Activated T-helper 1 cell treated with anti-CD3 and anti-CD28 coated beads, Interleukin-12 subunit alpha, Interleukin-12 subunit beta, Interleukin-2, Interleukin-4 antibody, amounts not matched to agents 30 ng/mL and 10 ng/mL and 1 ng/mL, durations not matched to agents 14 hours and 24 hours and 36 hours (primary cell): ENCODE results near the gene SPIN1. TPM values are rescaled to one million over a fixed set of nuclear protein-coding genes. Genes with fewer than 3 reads are reported as not detected.
"Not testable (repeated sequence)": the region's sequence is repeated elsewhere in the genome, so short reads cannot be mapped to it uniquely, and the experiment has no call there.

Source experiments
- DNase-seq: peaks from one replicate; pipeline ENCODE4 v3.0.0; 2021; ENCODE audit warnings: low spot score
- H3K27ac Mint-ChIP-seq: one replicate; pipeline ENCODE4 v1.8.0; 2021; ENCODE audit warnings: mild to moderate bottlenecking, mixed read lengths
- H3K27me3 Mint-ChIP-seq: one replicate; pipeline ENCODE4 v1.8.0; 2022; ENCODE audit warnings: mild to moderate bottlenecking, moderate library complexity, mixed read lengths; ENCODE audit not compliant: insufficient read depth
- H3K36me3 Mint-ChIP-seq: one replicate; pipeline ENCODE4 v1.8.0; 2021; ENCODE audit warnings: low read depth, mixed read lengths
- H3K4me1 Mint-ChIP-seq: one replicate; pipeline ENCODE4 v1.8.0; 2021; ENCODE audit warnings: low read depth, mixed read lengths
- H3K4me3 Mint-ChIP-seq: one replicate; pipeline ENCODE4 v1.8.0; 2021; ENCODE audit warnings: mild to moderate bottlenecking, moderate library complexity, mixed read lengths
- H3K9me3 Mint-ChIP-seq: one replicate; pipeline ENCODE4 v1.8.0; 2021; ENCODE audit warnings: mixed read lengths
- intact Hi-C: fragments of 100-400 bp; cut with micrococcal nuclease; formaldehyde crosslinking; loops from one replicate; pipeline ENCODE4 v1.15.1; 2024
- total RNA-seq: library from RNA; stranded (reverse); gene quantifications from 2 replicates; pipeline ENCODE4 v1.2.3, GENCODE V29; 2022

SPIN1 gene
- total RNA-seq = 39.1 and 41.8 TPM in 2 replicates

- peak; percentile 80 for DNase-seq
- Mint-ChIP-seq H3K36me3 (peaks cover 18% of the 10 kb centered on the region), H3K27me3 (peaks cover 4% of the 10 kb centered on the region), H3K4me1 (peaks cover 41% of the 10 kb centered on the region), H3K4me3 (peak within 1 kb of the TSS; percentile 96), H3K9me3 (no peaks in the 10 kb centered on the region), H3K27ac (peak within 1 kb of the TSS; percentile 97)
- intact Hi-C loops = loop anchor here (1.0 to 10.0 kb wide), 8 partner anchors 30 to 926 kb away; partner anchors contain the start of genes CDK20, CKS2 and SECISBP2
These were observed at the start of gene SPIN1 for GRCh38 chr9:88388203-88388885. SPIN1 (plus strand) TSS chr9:88388444; CDS start chr9:88426540, 38,096 bp downstream.

- peaks cover 6% of the 10 kb centered on the region for H3K4me1 Mint-ChIP-seq
- peaks cover 3% of the 10 kb centered on the region for H3K27me3 Mint-ChIP-seq
- intact Hi-C loops = no loop called here
- no peaks in the 10 kb centered on the region for H3K36me3 Mint-ChIP-seq
- no peak overlapping the region for H3K27ac Mint-ChIP-seq
- H3K9me3 Mint-ChIP-seq = no peaks in the 10 kb centered on the region
- DNase-seq = no peak
- H3K4me3 Mint-ChIP-seq = no peak overlapping the region
These were observed 48.9 kb upstream of the SPIN1 start for GRCh38 chr9:88339317-88339716.

- peaks cover 3% of the 10 kb centered on the region for H3K27me3 Mint-ChIP-seq
- H3K27ac Mint-ChIP-seq = no peak overlapping the region
- H3K9me3 Mint-ChIP-seq = no peaks in the 10 kb centered on the region
- DNase-seq = no peak
- H3K4me1 Mint-ChIP-seq = peaks cover 6% of the 10 kb centered on the region
- H3K4me3 Mint-ChIP-seq = no peak overlapping the region
- intact Hi-C loops = no loop called here
- H3K36me3 Mint-ChIP-seq = no peaks in the 10 kb centered on the region
These were observed 46.0 kb upstream of the SPIN1 start for GRCh38 chr9:88342246-88342645.

- DNase-seq = no peak
These were observed 44.2 kb upstream of the SPIN1 start for GRCh38 chr9:88344013-88344412.

GRCh38 chr9:88350354-88350753, 37.9 kb upstream of the SPIN1 start:
- H3K36me3 Mint-ChIP-seq, intact Hi-C loops, H3K27me3 Mint-ChIP-seq, H3K4me3 Mint-ChIP-seq, H3K4me1 Mint-ChIP-seq, H3K27ac Mint-ChIP-seq, H3K9me3 Mint-ChIP-seq, DNase-seq: not testable (repeated sequence)

More at GRCh38 chr9:88344013-88344412, 44.2 kb upstream of the SPIN1 start:
- no peak overlapping the region for H3K4me3 Mint-ChIP-seq
- no peaks in the 10 kb centered on the region for H3K36me3 Mint-ChIP-seq
- peaks cover 6% of the 10 kb centered on the region for H3K4me1 Mint-ChIP-seq
- intact Hi-C loops = no loop called here
- H3K27me3 Mint-ChIP-seq = peaks cover 5% of the 10 kb centered on the region
- H3K9me3 Mint-ChIP-seq = no peaks in the 10 kb centered on the region
- no peak overlapping the region for H3K27ac Mint-ChIP-seq

- intact Hi-C loops = no loop called here
- Mint-ChIP-seq H3K9me3 (peaks cover 8% of the 10 kb centered on the region), H3K27me3 (peaks cover 4% of the 10 kb centered on the region), H3K36me3 (no peaks in the 10 kb centered on the region), H3K4me1 (peaks cover 10% of the 10 kb centered on the region), H3K27ac (no peak overlapping the region), H3K4me3 (no peak overlapping the region)
- DNase-seq = no peak
These were observed 33.1 kb upstream of the SPIN1 start for GRCh38 chr9:88355166-88355565.

- H3K27ac Mint-ChIP-seq, H3K27me3 Mint-ChIP-seq, H3K36me3 Mint-ChIP-seq, DNase-seq, H3K4me1 Mint-ChIP-seq, intact Hi-C loops, H3K9me3 Mint-ChIP-seq, H3K4me3 Mint-ChIP-seq: not testable (repeated sequence)
These were observed 31.0 kb upstream of the SPIN1 start for GRCh38 chr9:88357250-88357649.

GRCh38 chr9:88358723-88359122, 29.5 kb upstream of the SPIN1 start:
- Mint-ChIP-seq H3K27ac (no peak overlapping the region), H3K27me3 (peaks cover 4% of the 10 kb centered on the region), H3K4me3 (no peak overlapping the region), H3K4me1 (peaks cover 10% of the 10 kb centered on the region), H3K36me3 (no peaks in the 10 kb centered on the region), H3K9me3 (peaks cover 7% of the 10 kb centered on the region)
- intact Hi-C loops = no loop called here
- no peak for DNase-seq

GRCh38 chr9:88359974-88360373, 28.3 kb upstream of the SPIN1 start:
- no peak for DNase-seq
- intact Hi-C loops = no loop called here
- Mint-ChIP-seq H3K27ac (no peak overlapping the region), H3K27me3 (peaks cover 6% of the 10 kb centered on the region), H3K36me3 (no peaks in the 10 kb centered on the region), H3K9me3 (no peaks in the 10 kb centered on the region), H3K4me1 (peaks cover 8% of the 10 kb centered on the region), H3K4me3 (no peak overlapping the region)

GRCh38 chr9:88362681-88363080, 25.6 kb upstream of the SPIN1 start:
- intact Hi-C loops = no loop called here
- peaks cover 18% of the 10 kb centered on the region for H3K9me3 Mint-ChIP-seq

GRCh38 chr9:88363661-88364060, 24.6 kb upstream of the SPIN1 start:
- Mint-ChIP-seq H3K27ac (no peak overlapping the region), H3K4me1 (no peaks in the 10 kb centered on the region), H3K9me3 (peaks cover 22% of the 10 kb centered on the region), H3K36me3 (peaks cover 3% of the 10 kb centered on the region), H3K27me3 (peaks cover 8% of the 10 kb centered on the region), H3K4me3 (no peak overlapping the region)
- intact Hi-C loops = no loop called here
- DNase-seq = no peak

More at GRCh38 chr9:88362681-88363080, 25.6 kb upstream of the SPIN1 start:
- DNase-seq = no peak
- Mint-ChIP-seq H3K4me3 (no peak overlapping the region), H3K4me1 (peaks cover 1% of the 10 kb centered on the region), H3K36me3 (no peaks in the 10 kb centered on the region), H3K27ac (no peak overlapping the region), H3K27me3 (peaks cover 9% of the 10 kb centered on the region)

GRCh38 chr9:88364706-88365105, 23.5 kb upstream of the SPIN1 start:
- no peak for DNase-seq
- Mint-ChIP-seq H3K36me3 (peaks cover 3% of the 10 kb centered on the region), H3K4me1 (no peaks in the 10 kb centered on the region), H3K27ac (no peak overlapping the region), H3K27me3 (peaks cover 8% of the 10 kb centered on the region), H3K9me3 (peaks cover 28% of the 10 kb centered on the region), H3K4me3 (no peak overlapping the region)
- intact Hi-C loops = no loop called here

GRCh38 chr9:88370346-88370745, 17.9 kb upstream of the SPIN1 start:
- H3K9me3 Mint-ChIP-seq = peaks cover 31% of the 10 kb centered on the region
- H3K27me3 Mint-ChIP-seq = peaks cover 16% of the 10 kb centered on the region
- intact Hi-C loops = no loop called here
- peak overlapping the region; percentile 32 for H3K27ac Mint-ChIP-seq
- no peak for DNase-seq
- H3K36me3 Mint-ChIP-seq = peaks cover 3% of the 10 kb centered on the region
- H3K4me1 Mint-ChIP-seq = no peaks in the 10 kb centered on the region
- no peak overlapping the region for H3K4me3 Mint-ChIP-seq
